ENCODE results near the gene KIAA1210.
A peak's percentile ranks its signal among the peaks of the same experiment; 100 is the strongest.

KIAA1210 gene

GRCh38 chrX:119132961-119133360, 5.3 kb upstream of the KIAA1210 start:
- in situ Hi-C loops (cut with HindIII; ENCODE audit: low sequenced_read_pairs): no loop called here
- no peak overlapping the region for H3K4me3 ChIP-seq (ENCODE audit: low read depth, low read length)
- TF ChIP-seq, protein P1, sequence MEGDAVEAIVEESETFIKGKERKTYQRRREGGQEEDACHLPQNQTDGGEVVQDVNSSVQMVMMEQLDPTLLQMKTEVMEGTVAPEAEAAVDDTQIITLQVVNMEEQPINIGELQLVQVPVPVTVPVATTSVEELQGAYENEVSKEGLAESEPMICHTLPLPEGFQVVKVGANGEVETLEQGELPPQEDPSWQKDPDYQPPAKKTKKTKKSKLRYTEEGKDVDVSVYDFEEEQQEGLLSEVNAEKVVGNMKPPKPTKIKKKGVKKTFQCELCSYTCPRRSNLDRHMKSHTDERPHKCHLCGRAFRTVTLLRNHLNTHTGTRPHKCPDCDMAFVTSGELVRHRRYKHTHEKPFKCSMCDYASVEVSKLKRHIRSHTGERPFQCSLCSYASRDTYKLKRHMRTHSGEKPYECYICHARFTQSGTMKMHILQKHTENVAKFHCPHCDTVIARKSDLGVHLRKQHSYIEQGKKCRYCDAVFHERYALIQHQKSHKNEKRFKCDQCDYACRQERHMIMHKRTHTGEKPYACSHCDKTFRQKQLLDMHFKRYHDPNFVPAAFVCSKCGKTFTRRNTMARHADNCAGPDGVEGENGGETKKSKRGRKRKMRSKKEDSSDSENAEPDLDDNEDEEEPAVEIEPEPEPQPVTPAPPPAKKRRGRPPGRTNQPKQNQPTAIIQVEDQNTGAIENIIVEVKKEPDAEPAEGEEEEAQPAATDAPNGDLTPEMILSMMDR (IDR thresholded peaks at IDR 0.05; ENCODE audit: low read depth, low read length): no peak
- no peak for DNase-seq (ENCODE audit: low read depth, low spot score)

GRCh38 chrX:119132316-119132715, 4.7 kb upstream of the KIAA1210 start:
- in situ Hi-C loops (cut with HindIII; ENCODE audit: low sequenced_read_pairs): no loop called here
- TF ChIP-seq, protein P1 (IDR thresholded peaks at IDR 0.05; ENCODE audit: low read depth, low read length): no peak

DNA sequence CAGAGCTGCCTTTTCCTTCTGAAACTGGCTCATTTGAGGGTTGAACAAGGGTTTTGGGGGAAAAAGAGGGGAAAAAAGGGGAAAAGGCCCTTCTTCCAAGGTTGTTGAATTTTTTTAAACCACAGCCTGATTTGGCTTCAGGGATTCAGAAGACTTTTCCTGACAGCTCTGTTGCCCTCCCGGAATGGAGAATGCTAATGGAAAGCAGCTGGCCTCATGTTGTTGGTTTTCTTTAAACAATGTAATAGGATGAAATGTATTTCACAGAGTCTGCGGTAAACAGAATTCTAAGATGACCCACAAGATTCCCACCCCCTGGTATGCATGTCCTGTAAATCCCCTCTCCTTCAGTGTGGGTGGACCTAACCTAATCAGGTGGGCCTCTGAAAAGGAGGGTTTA, 3.3 kb upstream of the KIAA1210 start:
- in situ Hi-C loops (cut with HindIII; ENCODE audit: low sequenced_read_pairs): no loop called here
- no peak overlapping the region for H3K4me3 ChIP-seq (ENCODE audit: low read depth, low read length)
- TF ChIP-seq, protein P1 (IDR thresholded peaks at IDR 0.05; ENCODE audit: low read depth, low read length): no peak
- no peak for DNase-seq (ENCODE audit: low read depth, low spot score)

More at GRCh38 chrX:119132316-119132715, 4.7 kb upstream of the KIAA1210 start:
- DNase-seq (ENCODE audit: low read depth, low spot score): no peak
- no peak overlapping the region for H3K4me3 ChIP-seq (ENCODE audit: low read depth, low read length)

- in situ Hi-C loops (cut with HindIII; ENCODE audit: low sequenced_read_pairs): no loop called here
- TF ChIP-seq, protein P1 (IDR thresholded peaks at IDR 0.05; ENCODE audit: low read depth, low read length): no peak
- no peak overlapping the region for H3K4me3 ChIP-seq (ENCODE audit: low read depth, low read length)
- DNase-seq (ENCODE audit: low read depth, low spot score): no peak
Observed at GRCh38 chrX:119121341-119121740, 6.3 kb downstream of the KIAA1210 start.

- TF ChIP-seq, protein P1 (IDR thresholded peaks at IDR 0.05; ENCODE audit: low read depth, low read length): peak; percentile 83
- in situ Hi-C loops (cut with HindIII; ENCODE audit: low sequenced_read_pairs): no loop called here
- DNase-seq (ENCODE audit: low read depth, low spot score): peak; percentile 33
- no peak overlapping the region for H3K4me3 ChIP-seq (ENCODE audit: low read depth, low read length)
Observed at GRCh38 chrX:119118780-119119395, 8.7 kb downstream of the KIAA1210 start.

- TF ChIP-seq, protein P1 (IDR thresholded peaks at IDR 0.05; ENCODE audit: low read depth, low read length): no peak
- no peak for DNase-seq (ENCODE audit: low read depth, low spot score)
- in situ Hi-C loops (cut with HindIII; ENCODE audit: low sequenced_read_pairs): no loop called here
- no peak overlapping the region for H3K4me3 ChIP-seq (ENCODE audit: low read depth, low read length)
Observed at GRCh38 chrX:119107206-119107605, 20.4 kb downstream of the KIAA1210 start.

Data from astrocyte of the spinal cord (primary cell).